Activated CD8-positive, alpha-beta memory T cell treated with anti-CD3 and anti-CD28 coated beads, Interleukin-2, amount 50 U/mL, for 24 hours (primary cell): Measurements from ENCODE around the gene EIF2S3.
"Not testable (repeated sequence)": the region's sequence is repeated elsewhere in the genome, so short reads cannot be mapped to it uniquely, and the experiment has no call there.

Experiments used
- DNase-seq: peaks from one replicate; pipeline ENCODE4 v3.0.0-alpha.2; 2020; ENCODE audit errors: extremely low read depth

Gene EIF2S3

GRCh38 chrX:24054182-24055042 is at the start of gene EIF2S3:
Gene EIF2S3 (plus strand): TSS chrX:24054956. CDS start chrX:24054969, 13 bp downstream.
- peak; percentile 50 for DNase-seq

GRCh38 chrX:24005028-24005427 is 49.7 kb upstream of the EIF2S3 start:
- no peak for DNase-seq

- no peak for DNase-seq
These were observed 48.9 kb upstream of the EIF2S3 start for GRCh38 chrX:24005867-24006266.

- no peak for DNase-seq
These were observed 42.5 kb upstream of the EIF2S3 start for GRCh38 chrX:24012266-24012665.

GRCh38 chrX:24014388-24015018 is 40.3 kb upstream of the EIF2S3 start:
- DNase-seq: no peak

GRCh38 chrX:24017674-24018073 is 37.1 kb upstream of the EIF2S3 start:
- no peak for DNase-seq

- DNase-seq: no peak
These were observed 35.9 kb upstream of the EIF2S3 start for GRCh38 chrX:24018809-24019208.

- DNase-seq: no peak
These were observed 35.3 kb upstream of the EIF2S3 start for GRCh38 chrX:24019448-24019847.

- DNase-seq: no peak
These were observed 34.4 kb upstream of the EIF2S3 start for GRCh38 chrX:24020306-24020876.

- no peak for DNase-seq
These were observed 31.2 kb upstream of the EIF2S3 start for GRCh38 chrX:24023544-24023943.

GRCh38 chrX:24023972-24024669 is 30.6 kb upstream of the EIF2S3 start:
- no peak for DNase-seq

GRCh38 chrX:24024819-24025740 is 29.7 kb upstream of the EIF2S3 start:
- peak; percentile 61 for DNase-seq

- DNase-seq: no peak
These were observed 28.9 kb upstream of the EIF2S3 start for GRCh38 chrX:24025741-24026403.

- DNase-seq: no peak
These were observed 28.3 kb upstream of the EIF2S3 start for GRCh38 chrX:24026432-24026831.

- DNase-seq: no peak
These were observed 27.7 kb upstream of the EIF2S3 start, which contains the start of gene KLHL15 for GRCh38 chrX:24027086-24027485. Gene KLHL15 (minus strand): TSS chrX:24027186. CDS start chrX:24006693, 20,493 bp downstream.

- DNase-seq: no peak
These were observed 26.8 kb upstream of the EIF2S3 start for GRCh38 chrX:24027985-24028384.

GRCh38 chrX:24030597-24030996 is 24.2 kb upstream of the EIF2S3 start:
- DNase-seq: no peak

- no peak for DNase-seq
These were observed 20.3 kb upstream of the EIF2S3 start for GRCh38 chrX:24034485-24034884.

GRCh38 chrX:24037729-24038128 is 17.0 kb upstream of the EIF2S3 start:
- no peak for DNase-seq

GRCh38 chrX:24046060-24046459 is 8.7 kb upstream of the EIF2S3 start:
- DNase-seq: not testable (repeated sequence)
